ENCODE results near the gene MRC1.
"Not testable (repeated sequence)": the region's sequence is repeated elsewhere in the genome, so short reads cannot be mapped to it uniquely, and the experiment has no call there.

Gene MRC1

GRCh38 chr10:17906002-17906401, 96.9 kb downstream of the MRC1 start:
- no peak for DNase-seq (ENCODE audit: low read depth)

- no peak for DNase-seq (ENCODE audit: low read depth)
Observed at GRCh38 chr10:17907641-17908040, 98.5 kb downstream of the MRC1 start.

- no peak for DNase-seq (ENCODE audit: low read depth)
Observed at GRCh38 chr10:17910125-17910789, 101.1 kb downstream of the MRC1 start.

- DNase-seq (ENCODE audit: low read depth): no peak
Observed at GRCh38 chr10:17912754-17913153, 103.6 kb downstream of the MRC1 start.

GRCh38 chr10:17913604-17914003, 104.5 kb downstream of the MRC1 start:
- no peak for DNase-seq (ENCODE audit: low read depth)

- DNase-seq (ENCODE audit: low read depth): no peak
Observed at GRCh38 chr10:17914169-17915045, 105.3 kb downstream of the MRC1 start.

- no peak for DNase-seq (ENCODE audit: low read depth)
Observed at GRCh38 chr10:17915181-17915580, 106.0 kb downstream of the MRC1 start.

GRCh38 chr10:17918187-17918903, 109.2 kb downstream of the MRC1 start:
- no peak for DNase-seq (ENCODE audit: low read depth)

- DNase-seq (ENCODE audit: low read depth): no peak
Observed at GRCh38 chr10:17921378-17921777, 112.2 kb downstream of the MRC1 start.

- no peak for DNase-seq (ENCODE audit: low read depth)
Observed at GRCh38 chr10:17923728-17924127, 114.6 kb downstream of the MRC1 start.

- DNase-seq (ENCODE audit: low read depth): no peak
Observed at GRCh38 chr10:17943033-17943745, 134.0 kb downstream of the MRC1 start.

GRCh38 chr10:17950269-17950668, 141.1 kb downstream of the MRC1 start:
- not testable (repeated sequence) for DNase-seq (ENCODE audit: low read depth)

- DNase-seq (ENCODE audit: low read depth): no peak
Observed at GRCh38 chr10:17950726-17951125, 141.6 kb downstream of the MRC1 start.

GRCh38 chr10:17951868-17952371, 142.8 kb downstream of the MRC1 start, which contains the start of gene SLC39A12:
TSS of gene SLC39A12 (plus strand) at chr10:17951918. CDS start at chr10:17953277, 1,359 bp downstream.
- DNase-seq (ENCODE audit: low read depth): no peak

GRCh38 chr10:17954372-17954771, 145.2 kb downstream of the MRC1 start:
- DNase-seq (ENCODE audit: low read depth): not testable (repeated sequence)

- DNase-seq (ENCODE audit: low read depth): no peak
Observed at GRCh38 chr10:17954861-17955260, 145.7 kb downstream of the MRC1 start.

- no peak for DNase-seq (ENCODE audit: low read depth)
Observed at GRCh38 chr10:17958049-17958448, 148.9 kb downstream of the MRC1 start.

GRCh38 chr10:17959870-17960269, 150.7 kb downstream of the MRC1 start:
- no peak for DNase-seq (ENCODE audit: low read depth)
